GM19025 (cell line): Measurements from ENCODE around the gene HMSD.

Experiments used
- ATAC-seq: cut with Tn5 transposase; IDR thresholded peaks from one replicate; pipeline ENCODE4 v1.9.1; 2021; ENCODE audit warnings: mild to moderate bottlenecking, low read depth, moderate library complexity; ENCODE audit not compliant: unreplicated experiment

Gene HMSD

DNA sequence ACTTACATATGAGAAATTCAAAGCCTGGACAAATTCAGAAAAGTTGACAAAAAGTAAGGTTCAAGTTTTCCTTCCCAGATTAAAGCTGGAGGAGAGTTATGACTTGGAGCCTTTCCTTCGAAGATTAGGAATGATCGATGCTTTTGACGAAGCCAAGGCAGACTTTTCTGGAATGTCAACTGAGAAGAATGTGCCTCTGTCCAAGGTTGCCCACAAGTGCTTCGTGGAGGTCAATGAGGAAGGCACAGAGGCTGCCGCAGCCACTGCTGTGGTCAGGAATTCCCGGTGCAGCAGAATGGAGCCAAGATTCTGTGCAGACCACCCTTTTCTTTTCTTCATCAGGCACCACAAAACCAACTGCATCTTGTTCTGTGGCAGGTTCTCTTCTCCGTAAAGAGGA is 37.8 kb downstream of the HMSD start:
- ATAC-seq, result no peak

DNA sequence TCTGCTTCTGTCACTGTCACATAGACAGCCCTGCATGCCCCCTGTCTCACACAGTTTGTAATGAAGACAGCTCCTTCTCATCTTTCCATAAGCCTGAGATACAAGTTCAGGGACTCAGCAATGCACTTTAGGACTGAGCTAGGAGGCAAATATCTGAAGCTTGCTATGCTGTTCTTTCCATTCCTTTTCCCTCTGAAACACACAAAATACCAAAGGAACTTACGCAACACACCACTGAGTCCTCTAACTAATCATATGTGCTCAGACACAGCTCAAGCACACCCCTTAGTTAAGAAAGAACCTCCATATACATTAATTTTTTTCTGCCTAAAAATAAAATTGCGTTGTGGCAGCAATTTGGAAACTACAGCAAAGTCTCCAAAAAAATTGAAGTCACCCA is 38.6 kb downstream of the HMSD start:
- no peak for ATAC-seq

- no peak for ATAC-seq
Measured at GRCh38 chr18:63992751-63993150, 43.6 kb downstream of the HMSD start.

GRCh38 chr18:63994783-63995399 is 45.8 kb downstream of the HMSD start:
- ATAC-seq, result no peak

GRCh38 chr18:63997041-63997440 is 47.9 kb downstream of the HMSD start:
- no peak for ATAC-seq

DNA sequence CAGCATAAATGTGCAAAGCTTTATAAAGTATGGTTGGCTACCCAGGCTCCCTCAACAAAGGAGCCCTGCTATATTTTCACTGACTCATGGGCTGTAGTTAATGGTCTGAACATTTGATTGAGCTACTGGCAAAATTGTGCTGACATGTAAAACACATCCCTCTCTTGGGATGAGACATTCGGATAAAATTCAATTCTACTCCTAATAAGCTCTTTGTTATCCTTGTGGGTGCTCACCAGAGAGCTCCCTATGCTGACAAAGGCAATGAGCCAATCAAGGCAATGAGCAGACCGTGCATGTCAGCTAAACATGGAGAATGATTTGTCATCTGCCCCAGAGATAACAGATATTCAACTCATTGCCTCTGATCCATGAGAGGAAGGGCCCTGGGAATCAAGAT is 48.5 kb downstream of the HMSD start:
- ATAC-seq, result no peak

DNA sequence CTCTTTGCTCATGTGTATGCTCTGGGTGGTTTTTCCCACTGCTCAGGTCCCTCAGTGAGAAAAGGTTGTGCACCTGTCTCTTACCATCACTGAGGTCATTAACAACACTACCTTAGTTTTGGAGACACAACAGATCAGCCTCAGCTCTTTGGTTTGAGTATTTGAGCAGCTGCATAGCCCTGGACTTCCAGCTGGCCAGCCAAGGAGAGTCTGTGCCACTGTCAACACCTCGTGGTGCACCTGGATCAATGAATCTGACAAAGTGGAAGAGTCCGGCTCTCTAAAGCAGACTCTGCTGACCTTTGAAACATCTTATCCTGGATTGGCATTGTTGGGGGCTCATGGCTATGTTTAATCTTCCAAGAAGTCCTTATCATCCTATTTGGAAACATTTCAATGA is 50.8 kb downstream of the HMSD start:
- no peak for ATAC-seq

GRCh38 chr18:64002581-64002980 is 53.5 kb downstream of the HMSD start:
- no peak for ATAC-seq

- no peak for ATAC-seq
Measured at GRCh38 chr18:64009305-64009704, 60.2 kb downstream of the HMSD start.
